ENCODE results near the gene ATP11A.

DNA sequence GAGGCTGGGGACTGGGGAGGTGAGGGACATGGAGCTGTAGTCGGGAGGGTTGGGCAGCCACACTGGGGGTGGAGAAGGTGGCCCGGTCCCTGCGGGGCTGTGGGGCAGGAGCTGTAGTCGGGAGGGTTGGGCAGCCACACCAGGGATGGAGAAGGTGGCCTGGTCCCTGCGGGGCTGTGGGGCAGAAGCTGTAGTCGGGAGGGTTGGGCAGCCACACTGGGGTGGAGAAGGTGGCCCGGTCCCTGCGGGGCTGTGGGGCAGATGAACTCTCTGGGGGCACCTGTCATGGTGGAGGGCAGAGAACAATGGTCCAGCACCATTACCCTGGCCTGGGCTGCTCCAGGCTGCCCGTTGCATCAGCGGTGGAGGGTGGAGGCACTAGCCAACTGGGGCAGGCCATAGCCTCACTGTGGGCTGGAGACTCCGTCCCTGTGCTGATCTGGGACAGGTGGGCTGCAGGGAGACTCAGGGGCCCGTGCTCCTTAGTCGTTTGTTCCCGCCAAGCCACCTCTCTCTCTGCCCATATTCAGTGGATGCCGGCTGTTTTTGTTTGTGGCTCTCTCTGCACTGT lies 51.4 kb downstream of the ATP11A start:
- TF ChIP-seq, protein P1, sequence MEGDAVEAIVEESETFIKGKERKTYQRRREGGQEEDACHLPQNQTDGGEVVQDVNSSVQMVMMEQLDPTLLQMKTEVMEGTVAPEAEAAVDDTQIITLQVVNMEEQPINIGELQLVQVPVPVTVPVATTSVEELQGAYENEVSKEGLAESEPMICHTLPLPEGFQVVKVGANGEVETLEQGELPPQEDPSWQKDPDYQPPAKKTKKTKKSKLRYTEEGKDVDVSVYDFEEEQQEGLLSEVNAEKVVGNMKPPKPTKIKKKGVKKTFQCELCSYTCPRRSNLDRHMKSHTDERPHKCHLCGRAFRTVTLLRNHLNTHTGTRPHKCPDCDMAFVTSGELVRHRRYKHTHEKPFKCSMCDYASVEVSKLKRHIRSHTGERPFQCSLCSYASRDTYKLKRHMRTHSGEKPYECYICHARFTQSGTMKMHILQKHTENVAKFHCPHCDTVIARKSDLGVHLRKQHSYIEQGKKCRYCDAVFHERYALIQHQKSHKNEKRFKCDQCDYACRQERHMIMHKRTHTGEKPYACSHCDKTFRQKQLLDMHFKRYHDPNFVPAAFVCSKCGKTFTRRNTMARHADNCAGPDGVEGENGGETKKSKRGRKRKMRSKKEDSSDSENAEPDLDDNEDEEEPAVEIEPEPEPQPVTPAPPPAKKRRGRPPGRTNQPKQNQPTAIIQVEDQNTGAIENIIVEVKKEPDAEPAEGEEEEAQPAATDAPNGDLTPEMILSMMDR (IDR thresholded peaks at IDR 0.05; ENCODE audit: low read length) = no peak
- no peak for TF ChIP-seq EZH2 (optimal IDR thresholded peaks at IDR 0.05; ENCODE audit: low read depth, low read length)
